IPS-20b (cell line): Measurements from ENCODE around the gene GPR162.
A peak's percentile ranks its signal among the peaks of the same experiment; 100 is the strongest.
"Not testable (repeated sequence)": the region's sequence is repeated elsewhere in the genome, so short reads cannot be mapped to it uniquely, and the experiment has no call there.

Experiments used
- H3K27ac ChIP-seq: one replicate; pipeline ENCODE4 v1.5.1; 2013; ENCODE audit warnings: low read length
- H3K27me3 ChIP-seq: 2 replicates; pipeline ENCODE4 v1.6.1; 2013; ENCODE audit warnings: mild to moderate bottlenecking, low read length, inconsistent platforms; ENCODE audit not compliant: insufficient read depth
- H3K36me3 ChIP-seq: 2 replicates; pipeline ENCODE4 v1.6.1; 2013; ENCODE audit warnings: low read depth, mild to moderate bottlenecking, inconsistent platforms, low read length, moderate library complexity; ENCODE audit not compliant: insufficient read depth
- H3K4me1 ChIP-seq: 2 replicates; pipeline ENCODE4 v1.6.1; 2013; ENCODE audit warnings: mild to moderate bottlenecking, control low read depth, inconsistent platforms, low read length, moderate library complexity; ENCODE audit not compliant: insufficient read depth
- H3K4me3 ChIP-seq: 2 replicates; pipeline ENCODE4 v1.5.1; 2013; ENCODE audit warnings: mild to moderate bottlenecking, low read length, inconsistent platforms
- H3K9ac ChIP-seq: 2 replicates; pipeline ENCODE4 v1.6.1; 2013; ENCODE audit warnings: low read depth, mild to moderate bottlenecking, inconsistent platforms, low read length, moderate library complexity
- H3K9me3 ChIP-seq: 2 replicates; pipeline ENCODE4 v1.6.1; 2013; ENCODE audit warnings: mild to moderate bottlenecking, low read depth, low read length, inconsistent platforms; ENCODE audit not compliant: insufficient read depth

The GPR162 gene

GRCh38 chr12:6853626-6854025, 32.0 kb downstream of the GPR162 start:
- H3K27ac ChIP-seq: no peak overlapping the region
- H3K4me1 ChIP-seq: peaks cover 9% of the 10 kb centered on the region; the same call in 1 of the 2 replicates
- H3K36me3 ChIP-seq: peaks cover 55% of the 10 kb centered on the region
- H3K9ac ChIP-seq: peak overlapping the region; percentile 75; the same call in 1 of the 2 replicates
- H3K27me3 ChIP-seq: no peaks in the 10 kb centered on the region
- peak overlapping the region; percentile 77; the same call in 1 of the 2 replicates for H3K4me3 ChIP-seq
- no peaks in the 10 kb centered on the region for H3K9me3 ChIP-seq

- H3K9me3 ChIP-seq: no peaks in the 10 kb centered on the region
- H3K36me3 ChIP-seq: peaks cover 55% of the 10 kb centered on the region
- H3K4me1 ChIP-seq: peaks cover 9% of the 10 kb centered on the region; the same call in 1 of the 2 replicates
- no peak overlapping the region for H3K27ac ChIP-seq
- H3K9ac ChIP-seq: no peak overlapping the region
- no peak overlapping the region for H3K4me3 ChIP-seq
- no peaks in the 10 kb centered on the region for H3K27me3 ChIP-seq
Measured at GRCh38 chr12:6854036-6854435, 32.4 kb downstream of the GPR162 start.

- Histone ChIP-seq H3K36me3 (peaks cover 55% of the 10 kb centered on the region), H3K27me3 (no peaks in the 10 kb centered on the region), H3K27ac (no peak overlapping the region), H3K4me1 (peaks cover 8% of the 10 kb centered on the region; the same call in 1 of the 2 replicates), H3K9ac (no peak overlapping the region), H3K9me3 (no peaks in the 10 kb centered on the region), H3K4me3 (no peak overlapping the region)
Measured at GRCh38 chr12:6855322-6855721, 33.7 kb downstream of the GPR162 start.

GRCh38 chr12:6858799-6859198, 37.2 kb downstream of the GPR162 start:
- H3K36me3 ChIP-seq: peaks cover 90% of the 10 kb centered on the region
- H3K27ac ChIP-seq: no peak overlapping the region
- H3K9ac ChIP-seq: no peak overlapping the region
- H3K9me3 ChIP-seq: no peaks in the 10 kb centered on the region
- no peaks in the 10 kb centered on the region for H3K27me3 ChIP-seq
- no peak overlapping the region for H3K4me3 ChIP-seq
- H3K4me1 ChIP-seq: no peaks in the 10 kb centered on the region

GRCh38 chr12:6860116-6860515, 38.5 kb downstream of the GPR162 start:
- Histone ChIP-seq H3K9ac (no peak overlapping the region), H3K4me1 (no peaks in the 10 kb centered on the region), H3K4me3 (no peak overlapping the region), H3K27me3 (no peaks in the 10 kb centered on the region), H3K9me3 (no peaks in the 10 kb centered on the region), H3K27ac (no peak overlapping the region), H3K36me3 (peaks cover 99% of the 10 kb centered on the region)

GRCh38 chr12:6860942-6861341, 39.3 kb downstream of the GPR162 start:
- Histone ChIP-seq H3K27ac (no peak overlapping the region), H3K27me3 (no peaks in the 10 kb centered on the region), H3K9me3 (no peaks in the 10 kb centered on the region), H3K36me3 (peaks cover 96% of the 10 kb centered on the region), H3K4me3 (no peak overlapping the region), H3K4me1 (no peaks in the 10 kb centered on the region), H3K9ac (no peak overlapping the region)

GRCh38 chr12:6861391-6861790, 39.8 kb downstream of the GPR162 start:
- Histone ChIP-seq H3K27ac (no peak overlapping the region), H3K4me1 (peaks cover 1% of the 10 kb centered on the region; the same call in 1 of the 2 replicates), H3K27me3 (no peaks in the 10 kb centered on the region), H3K36me3 (peaks cover 92% of the 10 kb centered on the region), H3K9me3 (no peaks in the 10 kb centered on the region), H3K9ac (no peak overlapping the region), H3K4me3 (no peak overlapping the region)

GRCh38 chr12:6863033-6863432, 41.4 kb downstream of the GPR162 start:
- Histone ChIP-seq H3K27ac (no peak overlapping the region), H3K4me1 (peaks cover 7% of the 10 kb centered on the region; the same call in 1 of the 2 replicates), H3K9me3 (no peaks in the 10 kb centered on the region), H3K4me3 (no peak overlapping the region), H3K9ac (no peak overlapping the region), H3K27me3 (no peaks in the 10 kb centered on the region), H3K36me3 (peaks cover 76% of the 10 kb centered on the region)

GRCh38 chr12:6863586-6864321, 42.1 kb downstream of the GPR162 start:
- no peaks in the 10 kb centered on the region for H3K9me3 ChIP-seq
- H3K9ac ChIP-seq: no peak overlapping the region
- no peaks in the 10 kb centered on the region for H3K27me3 ChIP-seq
- no peak overlapping the region for H3K27ac ChIP-seq
- no peak overlapping the region for H3K4me3 ChIP-seq
- H3K36me3 ChIP-seq: peaks cover 70% of the 10 kb centered on the region
- H3K4me1 ChIP-seq: peaks cover 7% of the 10 kb centered on the region; the same call in 1 of the 2 replicates

GRCh38 chr12:6865307-6865706, 43.7 kb downstream of the GPR162 start:
- H3K27ac ChIP-seq, H3K9ac ChIP-seq, H3K4me1 ChIP-seq, H3K27me3 ChIP-seq, H3K9me3 ChIP-seq, H3K4me3 ChIP-seq: not testable (repeated sequence)
- peaks cover 70% of the 10 kb centered on the region for H3K36me3 ChIP-seq

GRCh38 chr12:6866163-6866919, 44.7 kb downstream of the GPR162 start:
- Histone ChIP-seq H3K36me3 (peaks cover 70% of the 10 kb centered on the region), H3K4me3 (peak overlapping the region; percentile 98), H3K27ac (no peak overlapping the region), H3K9me3 (no peaks in the 10 kb centered on the region), H3K9ac (peak overlapping the region; percentile 83; the same call in 1 of the 2 replicates), H3K27me3 (no peaks in the 10 kb centered on the region), H3K4me1 (peaks cover 7% of the 10 kb centered on the region; the same call in 1 of the 2 replicates)
